Muscle layer of duodenum (tissue), 2 donors: ENCODE measurements around the gene SPTBN2.

Source experiments
- H3K27ac ChIP-seq: one replicate; pipeline ENCODE4 v1.7.0; 2013; ENCODE audit warnings: mild to moderate bottlenecking, low read length
- H3K27me3 ChIP-seq: one replicate; pipeline ENCODE4 v1.7.0; 2013; ENCODE audit warnings: low read depth, mild to moderate bottlenecking, control low read depth, low read length
- H3K36me3 ChIP-seq, 2 donors: one replicate each; pipeline ENCODE4 v1.7.0; 2013; ENCODE audit warnings: low read length in 2 of 2, control low read depth in 1 of 2, mild to moderate bottlenecking in 1 of 2; ENCODE audit not compliant: insufficient read depth in 2 of 2, control insufficient read depth in 1 of 2
- H3K4me1 ChIP-seq, 2 donors: one replicate each; pipeline ENCODE4 v1.7.0; 2013; ENCODE audit warnings: low read length in 2 of 2, mild to moderate bottlenecking in 2 of 2, control low read depth in 1 of 2, moderate library complexity in 1 of 2; ENCODE audit not compliant: insufficient read depth in 2 of 2, control insufficient read depth in 1 of 2
- H3K4me3 ChIP-seq, 2 donors: one replicate each; pipeline ENCODE4 v1.7.0; 2013; ENCODE audit warnings: low read length in 2 of 2, low read depth in 1 of 2, mild to moderate bottlenecking in 1 of 2
- H3K9me3 ChIP-seq, 2 donors: one replicate each; pipeline ENCODE4 v1.7.0; 2013; ENCODE audit warnings: low read length in 2 of 2, control low read depth in 1 of 2, mild to moderate bottlenecking in 1 of 2; ENCODE audit not compliant: control insufficient read depth in 1 of 2
- donor health status: healthy.

Gene SPTBN2

GRCh38 chr11:66728693-66729385 is at the start of gene SPTBN2:
Gene SPTBN2 (minus strand): TSS chr11:66729216. CDS start chr11:66721240, 7,976 bp downstream.
- Histone ChIP-seq H3K4me1 (peaks cover 0 to 17% of the 10 kb centered on the region in 2 donors), H3K27me3 (peaks cover 6% of the 10 kb centered on the region), H3K27ac (no peak within 1 kb of the TSS), H3K4me3 (peak within 1 kb of the TSS; percentile 42 to 64), H3K9me3 (no peaks in the 10 kb centered on the region), H3K36me3 (no peaks in the 10 kb centered on the region)

DNA sequence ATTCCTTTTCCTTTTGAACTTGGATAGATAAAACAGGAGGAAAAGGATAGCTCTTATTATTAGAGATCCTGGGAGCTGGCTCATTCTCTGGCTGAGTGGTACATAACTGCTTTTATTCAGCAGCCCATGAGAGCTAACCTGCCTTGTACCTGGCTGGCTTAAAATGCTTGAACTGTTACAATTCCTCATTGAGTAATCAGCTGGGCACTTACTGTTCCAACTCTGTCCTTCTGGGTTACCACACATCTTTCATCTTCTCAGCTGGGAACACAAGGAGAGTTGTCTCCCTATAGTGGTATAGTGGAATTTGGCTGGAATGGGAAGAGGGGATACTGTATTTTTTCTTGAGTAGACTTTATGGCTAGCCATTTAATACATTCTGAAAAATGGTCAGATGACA is 39.8 kb upstream of the SPTBN2 start:
- Histone ChIP-seq H3K4me3 (no peak overlapping the region), H3K4me1 (no peaks in the 10 kb centered on the region), H3K36me3 (peaks cover 0 to 6% of the 10 kb centered on the region in 2 donors), H3K27ac (no peak overlapping the region), H3K27me3 (no peaks in the 10 kb centered on the region), H3K9me3 (no peaks in the 10 kb centered on the region)

- H3K27me3 ChIP-seq = no peaks in the 10 kb centered on the region
- H3K4me1 ChIP-seq = no peaks in the 10 kb centered on the region
- no peak overlapping the region for H3K4me3 ChIP-seq
- no peak overlapping the region for H3K27ac ChIP-seq
- peaks cover 0 to 6% of the 10 kb centered on the region in 2 donors for H3K36me3 ChIP-seq
- no peaks in the 10 kb centered on the region for H3K9me3 ChIP-seq
These were observed 39.1 kb upstream of the SPTBN2 start for GRCh38 chr11:66768088-66768521.

DNA sequence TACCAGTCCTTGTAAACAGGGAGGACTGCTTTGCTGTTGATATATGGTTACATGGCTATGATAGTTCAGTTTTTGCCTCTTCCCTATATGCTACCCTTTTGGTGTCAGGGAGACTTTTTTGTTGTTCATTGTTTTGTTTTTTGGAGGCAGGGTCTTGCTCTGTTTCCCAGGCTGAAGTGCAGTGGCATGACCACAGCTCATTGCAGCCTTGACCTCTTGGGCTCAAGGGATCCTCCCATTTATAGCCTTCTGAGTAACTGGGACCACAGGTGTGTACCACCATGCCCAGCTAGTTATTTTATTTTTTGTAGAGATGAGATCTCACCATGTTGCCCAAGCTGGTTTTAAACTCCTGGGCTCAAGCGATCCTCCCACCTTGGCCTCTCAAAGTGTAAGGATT is 38.6 kb upstream of the SPTBN2 start:
- Histone ChIP-seq H3K4me3 (no peak overlapping the region), H3K36me3 (peaks cover 0 to 10% of the 10 kb centered on the region in 2 donors), H3K4me1 (no peaks in the 10 kb centered on the region), H3K9me3 (no peaks in the 10 kb centered on the region), H3K27ac (no peak overlapping the region), H3K27me3 (no peaks in the 10 kb centered on the region)

GRCh38 chr11:66766681-66767080 is 37.7 kb upstream of the SPTBN2 start:
- Histone ChIP-seq H3K9me3 (no peaks in the 10 kb centered on the region), H3K4me1 (no peaks in the 10 kb centered on the region), H3K27me3 (no peaks in the 10 kb centered on the region), H3K4me3 (no peak overlapping the region), H3K27ac (no peak overlapping the region), H3K36me3 (peaks cover 0 to 17% of the 10 kb centered on the region in 2 donors)

DNA sequence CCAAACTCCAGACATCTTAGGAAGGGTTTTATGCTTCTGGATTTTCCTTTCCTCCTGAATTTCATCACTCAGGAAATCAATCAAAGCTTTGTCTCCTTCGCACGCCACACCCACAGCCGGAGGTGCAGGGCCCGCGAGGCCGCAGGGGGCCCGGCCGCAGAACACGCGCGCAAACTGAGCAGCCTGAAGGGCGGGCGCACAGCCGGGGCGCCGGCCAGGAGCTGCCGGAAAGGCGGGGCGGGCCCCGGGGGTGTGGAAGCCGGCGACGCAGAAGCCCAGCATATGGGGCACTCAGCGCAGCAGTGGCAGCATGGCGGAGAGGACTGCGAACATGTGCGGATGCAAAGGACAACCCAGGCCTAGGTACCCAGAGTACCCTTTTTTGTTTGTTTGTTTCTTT is 33.1 kb upstream of the SPTBN2 start:
- Histone ChIP-seq H3K36me3 (peaks cover 0 to 11% of the 10 kb centered on the region in 2 donors), H3K27me3 (no peaks in the 10 kb centered on the region), H3K9me3 (no peaks in the 10 kb centered on the region), H3K27ac (no peak overlapping the region), H3K4me1 (no peaks in the 10 kb centered on the region), H3K4me3 (no peak overlapping the region)

- Histone ChIP-seq H3K27me3 (no peaks in the 10 kb centered on the region), H3K9me3 (no peaks in the 10 kb centered on the region), H3K4me1 (no peaks in the 10 kb centered on the region), H3K27ac (no peak overlapping the region), H3K36me3 (no peaks in the 10 kb centered on the region), H3K4me3 (no peak overlapping the region)
These were observed 23.1 kb upstream of the SPTBN2 start for GRCh38 chr11:66752148-66752547.

DNA sequence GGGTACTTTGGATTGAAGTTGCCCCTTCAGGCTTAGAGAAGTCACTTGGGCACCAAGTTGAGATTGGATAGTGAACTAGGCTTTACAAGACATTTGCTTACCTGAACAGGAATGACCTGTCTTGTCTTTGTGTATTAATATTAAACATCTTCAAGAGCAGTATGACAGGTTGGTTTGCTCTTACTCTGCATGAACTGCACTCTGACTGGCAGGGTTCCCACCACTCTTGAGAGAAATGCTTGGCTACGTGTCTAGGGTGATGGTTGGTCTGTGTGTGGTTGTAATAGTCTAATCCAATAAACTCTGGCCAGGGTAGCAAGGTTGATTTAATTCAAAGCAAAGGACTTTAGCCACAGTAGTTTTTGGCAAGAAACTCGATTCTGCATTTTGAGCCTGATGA is 20.1 kb upstream of the SPTBN2 start:
- H3K4me1 ChIP-seq = no peaks in the 10 kb centered on the region
- no peak overlapping the region for H3K27ac ChIP-seq
- H3K9me3 ChIP-seq = no peaks in the 10 kb centered on the region
- no peaks in the 10 kb centered on the region for H3K27me3 ChIP-seq
- no peaks in the 10 kb centered on the region for H3K36me3 ChIP-seq
- no peak overlapping the region for H3K4me3 ChIP-seq

DNA sequence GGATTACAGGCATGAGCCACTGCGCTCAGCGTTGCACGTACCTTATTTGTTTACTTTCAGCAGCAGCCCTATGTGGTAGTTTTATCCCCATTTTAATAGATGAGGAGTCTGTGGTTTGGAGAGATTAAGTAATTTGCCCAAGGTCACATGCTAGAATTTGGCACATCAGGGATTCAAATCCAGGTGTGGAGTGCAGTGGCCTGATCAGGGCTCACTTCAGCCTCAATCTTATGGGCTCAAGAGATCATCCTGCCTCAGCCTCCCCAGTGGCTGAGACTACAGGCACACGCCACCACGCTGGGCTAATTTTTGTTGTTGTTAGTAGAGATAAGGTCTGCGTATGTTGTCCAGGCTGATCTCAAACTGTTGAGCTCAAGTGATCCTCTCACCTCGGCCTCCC is 18.5 kb upstream of the SPTBN2 start:
- H3K27me3 ChIP-seq = no peaks in the 10 kb centered on the region
- H3K4me1 ChIP-seq = peaks cover 6 to 11% of the 10 kb centered on the region in 2 donors
- no peak overlapping the region for H3K4me3 ChIP-seq
- no peaks in the 10 kb centered on the region for H3K36me3 ChIP-seq
- H3K27ac ChIP-seq = no peak overlapping the region
- no peaks in the 10 kb centered on the region for H3K9me3 ChIP-seq

DNA sequence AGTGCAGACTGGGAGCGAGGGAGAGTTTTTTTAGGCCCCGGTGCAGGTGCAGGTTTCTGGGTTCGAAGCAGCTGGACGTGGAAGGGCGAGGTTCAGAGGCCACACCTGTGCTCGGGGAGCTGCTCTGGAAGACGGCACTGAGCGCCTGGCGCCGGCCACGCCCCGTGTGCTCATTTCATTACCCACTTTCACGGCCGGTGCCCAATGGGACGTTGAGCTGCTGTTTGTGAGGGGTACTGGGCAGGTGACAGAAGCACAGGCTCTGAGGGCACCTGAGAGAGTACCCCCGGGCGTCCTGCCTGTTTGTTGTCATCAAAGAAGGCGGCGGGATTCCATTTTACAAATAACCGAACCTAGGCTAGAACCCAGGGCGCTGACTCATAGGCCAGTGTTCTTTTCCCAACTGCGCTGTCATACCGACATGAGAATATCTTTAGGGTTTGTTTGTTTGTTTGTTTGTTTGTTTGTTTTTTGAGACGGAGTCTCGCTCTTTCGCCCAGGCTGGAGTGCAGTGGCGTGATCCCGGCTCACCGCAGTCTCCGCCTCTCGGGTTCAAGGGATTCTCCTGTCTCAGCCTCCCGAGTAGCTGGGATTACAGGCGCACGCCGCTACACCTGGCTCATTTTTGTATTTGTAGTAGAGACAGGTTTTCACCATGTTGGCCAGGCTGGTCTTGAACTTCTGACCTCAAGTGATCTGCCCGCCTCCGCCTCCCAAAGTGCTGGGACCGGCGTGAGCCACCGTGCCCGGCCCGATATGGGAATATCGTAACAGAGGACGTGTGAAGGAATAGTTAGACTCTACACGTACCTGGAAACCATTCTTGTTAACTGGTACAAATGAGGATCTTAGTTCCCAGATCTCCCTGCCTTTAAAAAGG is 16.6 kb upstream of the SPTBN2 start:
- no peaks in the 10 kb centered on the region for H3K27me3 ChIP-seq
- H3K4me1 ChIP-seq = peaks cover 6 to 11% of the 10 kb centered on the region in 2 donors
- no peaks in the 10 kb centered on the region for H3K9me3 ChIP-seq
- H3K36me3 ChIP-seq = no peaks in the 10 kb centered on the region
- no peak overlapping the region for H3K27ac ChIP-seq
- peak overlapping the region; percentile 78 to 88 for H3K4me3 ChIP-seq

DNA sequence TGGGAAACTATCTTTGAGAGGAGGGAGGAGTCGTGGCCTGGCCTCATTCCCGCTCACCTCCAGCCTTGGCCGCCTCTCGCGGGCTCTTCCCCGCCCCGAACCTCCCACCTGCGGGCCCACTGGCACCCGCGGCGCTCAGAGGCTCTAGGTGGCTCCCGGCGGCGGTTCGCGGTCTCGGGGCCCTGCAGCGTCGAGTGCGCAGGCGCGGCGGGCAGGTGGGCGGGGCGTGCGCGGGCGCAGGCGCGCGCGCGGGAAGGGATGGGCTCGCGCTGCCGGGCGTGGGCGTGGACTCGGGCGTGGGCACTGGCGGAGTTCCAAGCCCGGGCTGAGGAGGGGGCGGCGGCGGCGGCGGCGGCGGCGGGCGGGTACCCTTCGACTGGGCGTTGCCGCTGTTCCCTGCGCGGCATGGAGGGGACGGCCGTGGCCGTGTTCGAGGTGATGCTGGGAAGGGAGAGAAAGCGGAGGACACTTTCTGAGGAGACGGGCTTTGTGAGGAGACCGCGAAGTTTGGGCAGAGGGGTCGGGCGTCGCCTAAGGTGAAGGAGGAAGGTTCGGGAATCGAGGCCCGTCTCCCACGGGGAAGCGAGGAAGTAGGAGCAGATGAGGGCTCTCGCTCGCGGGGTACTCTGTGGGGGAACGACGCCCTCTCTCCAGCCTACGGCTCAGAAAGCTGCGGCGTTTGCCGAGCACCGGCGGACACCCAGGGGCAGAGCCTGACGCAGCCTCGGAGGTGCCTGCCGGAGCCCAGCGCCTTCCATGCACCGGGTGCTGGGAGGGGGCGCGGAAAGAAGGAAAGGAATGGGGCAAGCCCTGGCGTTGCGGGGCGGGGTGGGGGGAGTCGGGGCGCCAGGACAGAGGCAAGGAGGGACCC is 15.7 kb upstream of the SPTBN2 start:
- H3K27me3 ChIP-seq = no peaks in the 10 kb centered on the region
- H3K27ac ChIP-seq = peak overlapping the region; percentile 77
- H3K4me3 ChIP-seq = peak overlapping the region; percentile 78 to 88
- no peaks in the 10 kb centered on the region for H3K9me3 ChIP-seq
- peaks cover 6 to 11% of the 10 kb centered on the region in 2 donors for H3K4me1 ChIP-seq
- H3K36me3 ChIP-seq = no peaks in the 10 kb centered on the region
